ENCODE results near the gene MKNK2. TPM values are rescaled to one million over a fixed set of nuclear protein-coding genes. Genes with fewer than 3 reads are reported as not detected.

MKNK2 gene
- total and polyA plus RNA-seq, 12 donors = 107 to 260 (median 144) TPM

- H3K4me1 ChIP-seq = peaks cover 0 to 28% (median 8%) of the 10 kb centered on the region in 9 donors
- H3K36me3 ChIP-seq = peaks cover 0 to 82% (median 47%) of the 10 kb centered on the region in 9 donors
- no peak for TF ChIP-seq CTCF (IDR thresholded peaks at IDR 0.05)
- no peak for ATAC-seq
- H3K27me3 ChIP-seq = no peaks in the 10 kb centered on the region
- WGBS, 2 donors = 92 to 93% methylated on average over 32 of the region's 32 CpGs
- peak overlapping the region in 1 of 10 donors; percentile 73 for H3K27ac ChIP-seq
- H3K4me3 ChIP-seq = no peak overlapping the region
- no peak for DNase-seq
- intact Hi-C loops (cut with DNase I) = loop anchor here in 2 of 10 donors (10.0 kb wide), 1 partner anchor 148 kb away; no protein-coding TSS in a partner anchor
- no peaks in the 10 kb centered on the region for H3K9me3 ChIP-seq
These were observed 21.9 kb upstream of the MKNK2 start for GRCh38 chr19:2072757-2073551.

- no peak overlapping the region for H3K4me3 ChIP-seq
- ATAC-seq (no peak), DNase-seq (no peak)
- intact Hi-C loops (cut with DNase I) = loop anchor here in 2 of 10 donors (10.0 kb wide), 1 partner anchor 146 kb away; no protein-coding TSS in a partner anchor
- peaks cover 0 to 28% (median 8%) of the 10 kb centered on the region in 9 donors for H3K4me1 ChIP-seq
- H3K27me3 ChIP-seq = no peaks in the 10 kb centered on the region
- peaks cover 0 to 63% (median 31%) of the 10 kb centered on the region in 9 donors for H3K36me3 ChIP-seq
- no peak overlapping the region for H3K27ac ChIP-seq
- H3K9me3 ChIP-seq = no peaks in the 10 kb centered on the region
- 89 to 90% methylated on average over 19 of the region's 19 CpGs for WGBS, 2 donors
- TF ChIP-seq CTCF (IDR thresholded peaks at IDR 0.05) = no peak
These were observed 20.1 kb upstream of the MKNK2 start for GRCh38 chr19:2070986-2071673.

- Histone ChIP-seq H3K4me1 (peaks cover 0 to 28% (median 8%) of the 10 kb centered on the region in 9 donors), H3K27ac (peak overlapping the region in 1 of 10 donors; percentile 11), H3K27me3 (no peaks in the 10 kb centered on the region), H3K9me3 (no peaks in the 10 kb centered on the region), H3K4me3 (no peak overlapping the region), H3K36me3 (peaks cover 0 to 56% (median 28%) of the 10 kb centered on the region in 9 donors)
- TF ChIP-seq CTCF (IDR thresholded peaks at IDR 0.05) = no peak
- ATAC-seq (no peak), DNase-seq (no peak)
- WGBS, 2 donors = 91 to 96% methylated on average over 10 of the region's 10 CpGs
- intact Hi-C loops (cut with DNase I) = loop anchor here in 2 of 10 donors (10.0 kb wide), 1 partner anchor 146 kb away; no protein-coding TSS in a partner anchor
These were observed 19.4 kb upstream of the MKNK2 start for GRCh38 chr19:2070436-2070827.

Measured in heart right ventricle (tissue), 16 donors.